DOHH2 (cell line): ENCODE results near the gene SMAP1.

Source experiments
- H3F3A ChIP-seq: fragments of 200-600 bp; sonication (generic), shearing (Covaris generic); 2 replicates; pipeline ENCODE4 v1.6.0; 2016; ENCODE audit warnings: antibody characterized with exemption, mild to moderate bottlenecking; ENCODE audit not compliant: control insufficient read depth, insufficient read depth
- H3K27ac ChIP-seq: fragments of 200-600 bp; sonication (generic); 2 replicates; pipeline ENCODE4 v1.5.1; 2014; ENCODE audit warnings: low read depth, mild to moderate bottlenecking, low read length, moderate library complexity
- H3K27me3 ChIP-seq: fragments of 200-600 bp; sonication (generic); 2 replicates; pipeline ENCODE4 v1.6.1; 2014; ENCODE audit warnings: mild to moderate bottlenecking, low read length, mixed read lengths; ENCODE audit not compliant: control insufficient read depth
- H3K36me3 ChIP-seq: fragments of 200-600 bp; sonication (generic); 2 replicates; pipeline ENCODE4 v1.6.1; 2014; ENCODE audit warnings: mild to moderate bottlenecking, low read length, moderate library complexity, mixed read lengths; ENCODE audit not compliant: control insufficient read depth
- H3K4me1 ChIP-seq: fragments of 200-600 bp; sonication (generic); 2 replicates; pipeline ENCODE4 v1.6.1; 2014; ENCODE audit warnings: mild to moderate bottlenecking, low read length, mixed read lengths; ENCODE audit not compliant: control insufficient read depth
- H3K4me2 ChIP-seq: fragments of 200-600 bp; sonication (generic); 2 replicates; pipeline ENCODE4 v1.6.0; 2014; ENCODE audit warnings: mild to moderate bottlenecking, low read length, moderate library complexity
- H3K4me3 ChIP-seq: fragments of 200-600 bp; sonication (generic); 2 replicates; pipeline ENCODE4 v1.5.1; 2014; ENCODE audit warnings: mild to moderate bottlenecking, low read length, mixed read lengths
- H3K79me2 ChIP-seq: fragments of 200-600 bp; sonication (generic); 2 replicates; pipeline ENCODE4 v1.6.1; 2014; ENCODE audit warnings: mild to moderate bottlenecking, low read length, mixed read lengths; ENCODE audit not compliant: control insufficient read depth
- H3K9me2 ChIP-seq: fragments of 200-600 bp; sonication (generic); replicated peaks from 2 replicates; pipeline ENCODE4 v1.6.1; 2014; ENCODE audit warnings: mild to moderate bottlenecking, low read length, mixed read lengths; ENCODE audit not compliant: control insufficient read depth
- H3K9me3 ChIP-seq: fragments of 200-600 bp; sonication (generic); 2 replicates; pipeline ENCODE4 v1.6.1; 2014; ENCODE audit warnings: antibody characterized with exemption, low read length, mixed read lengths; ENCODE audit not compliant: control insufficient read depth, insufficient read depth
- H4K20me1 ChIP-seq: fragments of 200-600 bp; sonication (generic); 2 replicates; pipeline ENCODE4 v1.6.0; 2014; ENCODE audit warnings: low read depth, mild to moderate bottlenecking, antibody characterized with exemption, low read length, moderate library complexity; ENCODE audit not compliant: control insufficient read depth, insufficient read depth
- CTCF ChIP-seq: fragments of 200-600 bp; sonication (generic); IDR thresholded peaks from one replicate; pipeline ENCODE4 v1.5.1; 2014; ENCODE audit warnings: antibody characterized with exemption, mild to moderate bottlenecking, low read depth, low read length; ENCODE audit not compliant: poor library complexity, severe bottlenecking
- EZH2phosphoT487 ChIP-seq: fragments of 200-600 bp; sonication (generic); IDR thresholded peaks from 2 replicates; pipeline ENCODE4 v1.6.1; 2017; ENCODE audit warnings: borderline replicate concordance, mild to moderate bottlenecking, antibody characterized with exemption, low read length, moderate library complexity, mixed read lengths

SMAP1 gene

GRCh38 chr6:70667711-70668498 lies at the start of gene SMAP1:
TSS of gene SMAP1 (plus strand) at chr6:70667883. CDS start at chr6:70668024, 141 bp downstream.
- TF ChIP-seq EZH2phosphoT487 (no peak), CTCF (no peak)
- Histone ChIP-seq H4K20me1 (no peaks in the 10 kb centered on the region; the same call in 1 of the 2 replicates), H3K4me2 (peak within 1 kb of the TSS; percentile 92), H3K79me2 (peaks cover 51% of the 10 kb centered on the region), H3K27ac (peak within 1 kb of the TSS; percentile 52), H3K36me3 (peaks cover 6% of the 10 kb centered on the region), H3K9me3 (no peaks in the 10 kb centered on the region), H3K27me3 (no peaks in the 10 kb centered on the region), H3F3A (no peaks in the 10 kb centered on the region; the same call in 1 of the 2 replicates), H3K9me2 (no peaks in the 10 kb centered on the region), H3K4me3 (peak within 1 kb of the TSS; percentile 94), H3K4me1 (peaks cover 19% of the 10 kb centered on the region)

- Histone ChIP-seq H3K27ac (no peak overlapping the region), H3K9me3 (no peaks in the 10 kb centered on the region), H3K27me3 (no peaks in the 10 kb centered on the region), H3K36me3 (no peaks in the 10 kb centered on the region), H3F3A (no peaks in the 10 kb centered on the region), H3K4me1 (no peaks in the 10 kb centered on the region), H3K9me2 (no peaks in the 10 kb centered on the region), H3K4me2 (no peak overlapping the region), H3K4me3 (no peak overlapping the region), H4K20me1 (no peaks in the 10 kb centered on the region), H3K79me2 (no peaks in the 10 kb centered on the region)
- TF ChIP-seq EZH2phosphoT487 (no peak), CTCF (no peak)
These were observed 46.9 kb upstream of the SMAP1 start for GRCh38 chr6:70620746-70621145.

- Histone ChIP-seq H3K9me3 (no peaks in the 10 kb centered on the region), H3F3A (no peaks in the 10 kb centered on the region), H3K4me1 (no peaks in the 10 kb centered on the region), H3K4me3 (no peak overlapping the region), H3K27ac (no peak overlapping the region), H3K27me3 (no peaks in the 10 kb centered on the region), H3K79me2 (no peaks in the 10 kb centered on the region), H3K4me2 (no peak overlapping the region), H4K20me1 (no peaks in the 10 kb centered on the region), H3K9me2 (no peaks in the 10 kb centered on the region), H3K36me3 (no peaks in the 10 kb centered on the region)
- TF ChIP-seq CTCF (no peak), EZH2phosphoT487 (no peak)
These were observed 45.2 kb upstream of the SMAP1 start for GRCh38 chr6:70622461-70622860.
